ENCODE data around the gene RNF126.
A peak's percentile ranks its signal among the peaks of the same experiment; 100 is the strongest.
"Not testable (repeated sequence)": the region's sequence is repeated elsewhere in the genome, so short reads cannot be mapped to it uniquely, and the experiment has no call there.

The RNF126 gene

GRCh38 chr19:686589-687297 is 23.7 kb upstream of the RNF126 start:
- no peak for FAIRE-seq
- DNase-seq (ENCODE audit: insufficient read length, low spot score), result no peak

GRCh38 chr19:685454-685931 is 22.5 kb upstream of the RNF126 start:
- DNase-seq (ENCODE audit: insufficient read length, low spot score) (no peak), FAIRE-seq (no peak)

GRCh38 chr19:682678-683320 is 19.8 kb upstream of the RNF126 start:
- FAIRE-seq (no peak), DNase-seq (ENCODE audit: insufficient read length, low spot score) (no peak)

- no peak for DNase-seq (ENCODE audit: insufficient read length, low spot score)
- no peak for FAIRE-seq
Measured at GRCh38 chr19:681029-682019, 18.3 kb upstream of the RNF126 start.

- DNase-seq (ENCODE audit: insufficient read length, low spot score), result peak; percentile 99
- FAIRE-seq, result peak; percentile 94
Measured at GRCh38 chr19:680287-681028, 17.4 kb upstream of the RNF126 start.

GRCh38 chr19:679418-680286 is 16.6 kb upstream of the RNF126 start:
- FAIRE-seq (no peak), DNase-seq (ENCODE audit: insufficient read length, low spot score) (no peak)

GRCh38 chr19:678791-679388 is 15.9 kb upstream of the RNF126 start:
- DNase-seq (ENCODE audit: insufficient read length, low spot score), result no peak
- FAIRE-seq, result no peak

- no peak for DNase-seq (ENCODE audit: insufficient read length, low spot score)
- FAIRE-seq, result no peak
Measured at GRCh38 chr19:677601-678436, 14.8 kb upstream of the RNF126 start.

GRCh38 chr19:677201-677600 is 14.2 kb upstream of the RNF126 start:
- FAIRE-seq (no peak), DNase-seq (ENCODE audit: insufficient read length, low spot score) (no peak)

- FAIRE-seq, result no peak
- DNase-seq (ENCODE audit: insufficient read length, low spot score), result no peak
Measured at GRCh38 chr19:676339-677105, 13.5 kb upstream of the RNF126 start, which contains the start of gene FSTL3. Gene FSTL3, plus strand, starts transcription at chr19:676392. Its CDS starts 32 bp downstream, at chr19:676424.

- no peak for FAIRE-seq
- no peak for DNase-seq (ENCODE audit: insufficient read length, low spot score)
Measured at GRCh38 chr19:676007-676338, 13.0 kb upstream of the RNF126 start.

GRCh38 chr19:674282-675151 is 11.5 kb upstream of the RNF126 start:
- DNase-seq (ENCODE audit: insufficient read length, low spot score) (no peak), FAIRE-seq (no peak)

- no peak for FAIRE-seq
- no peak for DNase-seq (ENCODE audit: insufficient read length, low spot score)
Measured at GRCh38 chr19:670609-671075, 7.6 kb upstream of the RNF126 start.

- not testable (repeated sequence) for DNase-seq (ENCODE audit: insufficient read length, low spot score); FAIRE-seq
Measured at GRCh38 chr19:668675-669434, 5.8 kb upstream of the RNF126 start.

GRCh38 chr19:666985-667573 is 4.1 kb upstream of the RNF126 start:
- DNase-seq (ENCODE audit: insufficient read length, low spot score); FAIRE-seq: not testable (repeated sequence)
